Measurements from ENCODE around the gene MSRB1. TPM values are rescaled to one million over a fixed set of nuclear protein-coding genes. Genes with fewer than 3 reads are reported as not detected.

Gene MSRB1
- total RNA-seq, 5 donors from 2014 or later (not counting 1 experiment from before 2014, with no cell fraction given) = 5.6 to 11.9 (median 9.6) TPM

GRCh38 chr16:1908983-1909382 is 34.0 kb downstream of the MSRB1 start:
- H3K4me1 Mint-ChIP-seq = no peaks in the 10 kb centered on the region
- Histone ChIP-seq H3K9me3 (no peaks in the 10 kb centered on the region), H3K27me3 (replicated peaks in 1 of 2; ENCODE audit: control insufficient read depth in 2 of 2, extremely low read depth in 1 of 2, insufficient read depth in 2 of 2, low read length in 1 of 2) (peaks cover 0 to 57% of the 10 kb centered on the region in 2 experiments), H3K27ac (ENCODE audit: low read length) (no peak overlapping the region), H3K4me3 (ENCODE audit: control insufficient read depth in 1 of 2, extremely low read depth in 1 of 2, low read length in 1 of 2) (no peak overlapping the region), H3K4me1 (ENCODE audit: control insufficient read depth in 1 of 2, extremely low read depth in 1 of 2, insufficient read depth in 2 of 2, low read length in 2 of 2) (no peaks in the 10 kb centered on the region), H3K36me3 (ENCODE audit: control insufficient read depth in 2 of 2, extremely low read depth in 1 of 2, insufficient read depth in 1 of 2, low read length in 1 of 2) (no peaks in the 10 kb centered on the region)
- H3K27me3 Mint-ChIP-seq = peaks cover 5 to 21% of the 10 kb centered on the region in 2 donors
- no peaks in the 10 kb centered on the region for H3K36me3 Mint-ChIP-seq
- ChIA-PET CTCF (interaction anchor here in 1 of 2 donors (0.6 kb wide), 1 partner anchor 600 kb away, joined by 3 read pairs; no protein-coding TSS in a partner anchor), POLR2A (no interaction called here)
- DNase-seq (no peak), ATAC-seq (replicated peaks in 1 of 4) (no peak)
- H3K27ac Mint-ChIP-seq = peak overlapping the region in 1 of 2 donors; percentile 49
- H3K9me3 Mint-ChIP-seq = no peaks in the 10 kb centered on the region
- 71% methylated on average over 2 of the region's 9 CpGs for WGBS (ENCODE audit: insufficient coverage)
- H3K4me3 Mint-ChIP-seq = no peak overlapping the region

- Mint-ChIP-seq H3K4me1 (no peaks in the 10 kb centered on the region), H3K9me3 (no peaks in the 10 kb centered on the region), H3K27ac (no peak overlapping the region), H3K4me3 (no peak overlapping the region), H3K27me3 (peaks cover 5 to 21% of the 10 kb centered on the region in 2 donors), H3K36me3 (no peaks in the 10 kb centered on the region)
- H3K4me3 ChIP-seq (ENCODE audit: control insufficient read depth in 1 of 2, extremely low read depth in 1 of 2, low read length in 1 of 2) = no peak overlapping the region
- peaks cover 0 to 53% of the 10 kb centered on the region in 2 experiments for H3K27me3 ChIP-seq (replicated peaks in 1 of 2; ENCODE audit: control insufficient read depth in 2 of 2, extremely low read depth in 1 of 2, insufficient read depth in 2 of 2, low read length in 1 of 2)
- H3K27ac ChIP-seq (ENCODE audit: low read length) = no peak overlapping the region
- ChIA-PET CTCF (interaction anchor here in 1 of 2 donors (0.6 kb wide), 1 partner anchor 600 kb away, joined by 3 read pairs; no protein-coding TSS in a partner anchor), POLR2A (no interaction called here)
- WGBS (ENCODE audit: insufficient coverage) = 48% methylated on average over 11 of the region's 17 CpGs
- H3K9me3 ChIP-seq = no peaks in the 10 kb centered on the region
- no peaks in the 10 kb centered on the region for H3K4me1 ChIP-seq (ENCODE audit: control insufficient read depth in 1 of 2, extremely low read depth in 1 of 2, insufficient read depth in 2 of 2, low read length in 2 of 2)
- no peak for ATAC-seq (replicated peaks in 1 of 4)
- H3K36me3 ChIP-seq (ENCODE audit: control insufficient read depth in 2 of 2, extremely low read depth in 1 of 2, insufficient read depth in 1 of 2, low read length in 1 of 2) = no peaks in the 10 kb centered on the region
- no peak for DNase-seq
Observed at GRCh38 chr16:1908184-1908583, 34.8 kb downstream of the MSRB1 start.

- ATAC-seq (replicated peaks in 1 of 4) (no peak), DNase-seq (no peak)
- H3K27ac Mint-ChIP-seq = no peak overlapping the region
- ChIA-PET CTCF (interaction anchor here in 1 of 2 donors (0.6 kb wide), 1 partner anchor 21 kb away, joined by 5 read pairs; no protein-coding TSS in a partner anchor), POLR2A (no interaction called here)
- no peaks in the 10 kb centered on the region for H3K4me1 Mint-ChIP-seq
- 68% methylated on average over 6 of the region's 17 CpGs for WGBS (ENCODE audit: insufficient coverage)
- Histone ChIP-seq H3K27ac (ENCODE audit: low read length) (no peak overlapping the region), H3K27me3 (replicated peaks in 1 of 2; ENCODE audit: control insufficient read depth in 2 of 2, extremely low read depth in 1 of 2, insufficient read depth in 2 of 2, low read length in 1 of 2) (peaks cover 0 to 60% of the 10 kb centered on the region in 2 experiments), H3K9me3 (no peaks in the 10 kb centered on the region), H3K4me1 (ENCODE audit: control insufficient read depth in 1 of 2, extremely low read depth in 1 of 2, insufficient read depth in 2 of 2, low read length in 2 of 2) (no peaks in the 10 kb centered on the region), H3K36me3 (ENCODE audit: control insufficient read depth in 2 of 2, extremely low read depth in 1 of 2, insufficient read depth in 1 of 2, low read length in 1 of 2) (no peaks in the 10 kb centered on the region), H3K4me3 (ENCODE audit: control insufficient read depth in 1 of 2, extremely low read depth in 1 of 2, low read length in 1 of 2) (no peak overlapping the region)
- no peaks in the 10 kb centered on the region for H3K36me3 Mint-ChIP-seq
- no peaks in the 10 kb centered on the region for H3K9me3 Mint-ChIP-seq
- H3K4me3 Mint-ChIP-seq = no peak overlapping the region
- peaks cover 5 to 17% of the 10 kb centered on the region in 2 donors for H3K27me3 Mint-ChIP-seq
Observed at GRCh38 chr16:1907226-1907860, 35.7 kb downstream of the MSRB1 start.

- Mint-ChIP-seq H3K27ac (no peak overlapping the region), H3K4me1 (no peaks in the 10 kb centered on the region), H3K9me3 (no peaks in the 10 kb centered on the region), H3K27me3 (peaks cover 5 to 16% of the 10 kb centered on the region in 2 donors), H3K4me3 (no peak overlapping the region), H3K36me3 (no peaks in the 10 kb centered on the region)
- Histone ChIP-seq H3K4me3 (ENCODE audit: control insufficient read depth in 1 of 2, extremely low read depth in 1 of 2, low read length in 1 of 2) (no peak overlapping the region), H3K27me3 (replicated peaks in 1 of 2; ENCODE audit: control insufficient read depth in 2 of 2, extremely low read depth in 1 of 2, insufficient read depth in 2 of 2, low read length in 1 of 2) (peaks cover 0 to 60% of the 10 kb centered on the region in 2 experiments), H3K4me1 (ENCODE audit: control insufficient read depth in 1 of 2, extremely low read depth in 1 of 2, insufficient read depth in 2 of 2, low read length in 2 of 2) (no peaks in the 10 kb centered on the region), H3K27ac (ENCODE audit: low read length) (no peak overlapping the region), H3K9me3 (no peaks in the 10 kb centered on the region), H3K36me3 (ENCODE audit: control insufficient read depth in 2 of 2, extremely low read depth in 1 of 2, insufficient read depth in 1 of 2, low read length in 1 of 2) (no peaks in the 10 kb centered on the region)
- ChIA-PET CTCF (interaction anchor here in 1 of 2 donors (0.6 kb wide), 1 partner anchor 21 kb away, joined by 5 read pairs; no protein-coding TSS in a partner anchor), POLR2A (no interaction called here)
- WGBS (ENCODE audit: insufficient coverage) = 77% methylated on average over 5 of the region's 5 CpGs
- DNase-seq (no peak), ATAC-seq (replicated peaks in 1 of 4) (no peak)
Observed at GRCh38 chr16:1906846-1907165, 36.2 kb downstream of the MSRB1 start.

GRCh38 chr16:1906055-1906845 is 36.7 kb downstream of the MSRB1 start:
- H3K9me3 ChIP-seq = no peaks in the 10 kb centered on the region
- no peak overlapping the region for H3K4me3 ChIP-seq (ENCODE audit: control insufficient read depth in 1 of 2, extremely low read depth in 1 of 2, low read length in 1 of 2)
- WGBS (ENCODE audit: insufficient coverage) = 62% methylated on average over 30 of the region's 31 CpGs
- DNase-seq (no peak), ATAC-seq (replicated peaks in 1 of 4) (no peak)
- H3K27me3 Mint-ChIP-seq = peaks cover 5 to 16% of the 10 kb centered on the region in 2 donors
- no peaks in the 10 kb centered on the region for H3K4me1 Mint-ChIP-seq
- peaks cover 0 to 60% of the 10 kb centered on the region in 2 experiments for H3K27me3 ChIP-seq (replicated peaks in 1 of 2; ENCODE audit: control insufficient read depth in 2 of 2, extremely low read depth in 1 of 2, insufficient read depth in 2 of 2, low read length in 1 of 2)
- no peaks in the 10 kb centered on the region for H3K36me3 ChIP-seq (ENCODE audit: control insufficient read depth in 2 of 2, extremely low read depth in 1 of 2, insufficient read depth in 1 of 2, low read length in 1 of 2)
- no peaks in the 10 kb centered on the region for H3K9me3 Mint-ChIP-seq
- H3K4me3 Mint-ChIP-seq = no peak overlapping the region
- no peaks in the 10 kb centered on the region for H3K4me1 ChIP-seq (ENCODE audit: control insufficient read depth in 1 of 2, extremely low read depth in 1 of 2, insufficient read depth in 2 of 2, low read length in 2 of 2)
- no peak overlapping the region for H3K27ac Mint-ChIP-seq
- no peak overlapping the region for H3K27ac ChIP-seq (ENCODE audit: low read length)
- POLR2A ChIA-PET = no interaction called here
- CTCF ChIA-PET = no interaction called here
- no peaks in the 10 kb centered on the region for H3K36me3 Mint-ChIP-seq

GRCh38 chr16:1903845-1904840 is 38.9 kb downstream of the MSRB1 start:
- Histone ChIP-seq H3K27ac (ENCODE audit: low read length) (no peak overlapping the region), H3K4me1 (ENCODE audit: control insufficient read depth in 1 of 2, extremely low read depth in 1 of 2, insufficient read depth in 2 of 2, low read length in 2 of 2) (no peaks in the 10 kb centered on the region), H3K27me3 (replicated peaks in 1 of 2; ENCODE audit: control insufficient read depth in 2 of 2, extremely low read depth in 1 of 2, insufficient read depth in 2 of 2, low read length in 1 of 2) (peaks cover 0 to 61% of the 10 kb centered on the region in 2 experiments), H3K36me3 (ENCODE audit: control insufficient read depth in 2 of 2, extremely low read depth in 1 of 2, insufficient read depth in 1 of 2, low read length in 1 of 2) (no peaks in the 10 kb centered on the region), H3K4me3 (ENCODE audit: control insufficient read depth in 1 of 2, extremely low read depth in 1 of 2, low read length in 1 of 2) (no peak overlapping the region), H3K9me3 (no peaks in the 10 kb centered on the region)
- 83% methylated on average over 18 of the region's 22 CpGs for WGBS (ENCODE audit: insufficient coverage)
- ChIA-PET POLR2A (no interaction called here), CTCF (no interaction called here)
- no peak overlapping the region for H3K4me3 Mint-ChIP-seq
- DNase-seq (no peak), ATAC-seq (replicated peaks in 1 of 4) (no peak)
- H3K36me3 Mint-ChIP-seq = no peaks in the 10 kb centered on the region
- peaks cover 5 to 16% of the 10 kb centered on the region in 2 donors for H3K27me3 Mint-ChIP-seq
- no peak overlapping the region for H3K27ac Mint-ChIP-seq
- no peaks in the 10 kb centered on the region for H3K4me1 Mint-ChIP-seq
- no peaks in the 10 kb centered on the region for H3K9me3 Mint-ChIP-seq

Data from T-cell (primary cell).